Spleen (tissue), 7 donors: ENCODE data around the gene CAMTA1.

Experiments
- POLR2A ChIP-seq, 3 donors: fragments of 450-650 bp; IDR thresholded peaks; one replicate each; pipeline ENCODE4 v1.5.1; 2017; ENCODE audit warnings: antibody characterized with exemption in 3 of 3, mild to moderate bottlenecking in 1 of 3
- POLR2AphosphoS5 ChIP-seq, 3 donors: sonication (generic); formaldehyde crosslinking; IDR thresholded peaks; one replicate each; pipeline ENCODE4 v1.5.1; 2017; ENCODE audit warnings: antibody characterized with exemption in 3 of 3
- TF ChIP-seq, protein P1 (sequence below), 11 experiments: fragments of 200-600 bp in 7 of 11; fragments of 450-650 bp in 4 of 11; sonication (generic) in 4 of 11; IDR thresholded peaks in 8 of 11; conservative IDR thresholded peaks in 3 of 11; 1 replicate in 7 of 11; 2 replicates in 4 of 11; pipeline versions ENCODE4 v1.4.0 to v1.8.0; 2016 to 2021; ENCODE audit warnings: antibody characterized with exemption in 11 of 11, inconsistent platforms in 4 of 11, mild to moderate bottlenecking in 1 of 11
- donor health status: DM: no; HTN: no; CAD: no; lungs with moderate emphysema.
- donor health status: DM: no; HTN: no; CAD: no.
- donor health status: DM: no; HTN: no; CAD: no.

DNA sequence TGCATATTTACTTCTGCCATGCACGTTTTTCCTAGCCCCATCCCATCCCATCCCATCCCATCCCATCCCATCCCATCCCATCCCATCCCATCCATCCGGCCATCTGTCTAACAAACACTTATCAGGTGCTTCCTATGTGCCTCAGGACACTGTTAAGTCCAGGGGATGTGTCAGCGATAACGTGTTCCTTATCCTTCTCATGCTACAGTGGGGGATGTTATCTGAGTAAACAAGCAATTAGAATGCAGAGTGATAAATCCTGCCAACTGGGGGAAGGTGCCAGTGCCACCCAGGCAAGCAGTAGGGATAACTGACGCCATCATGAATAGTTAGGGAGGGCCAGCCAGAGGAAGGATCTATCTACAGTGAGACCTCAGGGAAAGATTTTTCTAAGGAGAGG is 304.2 kb downstream of the CAMTA1 start:
- TF ChIP-seq, protein P1, sequence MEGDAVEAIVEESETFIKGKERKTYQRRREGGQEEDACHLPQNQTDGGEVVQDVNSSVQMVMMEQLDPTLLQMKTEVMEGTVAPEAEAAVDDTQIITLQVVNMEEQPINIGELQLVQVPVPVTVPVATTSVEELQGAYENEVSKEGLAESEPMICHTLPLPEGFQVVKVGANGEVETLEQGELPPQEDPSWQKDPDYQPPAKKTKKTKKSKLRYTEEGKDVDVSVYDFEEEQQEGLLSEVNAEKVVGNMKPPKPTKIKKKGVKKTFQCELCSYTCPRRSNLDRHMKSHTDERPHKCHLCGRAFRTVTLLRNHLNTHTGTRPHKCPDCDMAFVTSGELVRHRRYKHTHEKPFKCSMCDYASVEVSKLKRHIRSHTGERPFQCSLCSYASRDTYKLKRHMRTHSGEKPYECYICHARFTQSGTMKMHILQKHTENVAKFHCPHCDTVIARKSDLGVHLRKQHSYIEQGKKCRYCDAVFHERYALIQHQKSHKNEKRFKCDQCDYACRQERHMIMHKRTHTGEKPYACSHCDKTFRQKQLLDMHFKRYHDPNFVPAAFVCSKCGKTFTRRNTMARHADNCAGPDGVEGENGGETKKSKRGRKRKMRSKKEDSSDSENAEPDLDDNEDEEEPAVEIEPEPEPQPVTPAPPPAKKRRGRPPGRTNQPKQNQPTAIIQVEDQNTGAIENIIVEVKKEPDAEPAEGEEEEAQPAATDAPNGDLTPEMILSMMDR (IDR thresholded peaks at IDR 0.05 in 8 of 11, conservative IDR thresholded peaks at IDR 0.05 in 3 of 11), result no peak
- no peak for TF ChIP-seq POLR2A (IDR thresholded peaks at IDR 0.05)
- TF ChIP-seq POLR2AphosphoS5 (IDR thresholded peaks at IDR 0.05), result no peak
